ENCODE data around the gene CHCHD3.

DNA sequence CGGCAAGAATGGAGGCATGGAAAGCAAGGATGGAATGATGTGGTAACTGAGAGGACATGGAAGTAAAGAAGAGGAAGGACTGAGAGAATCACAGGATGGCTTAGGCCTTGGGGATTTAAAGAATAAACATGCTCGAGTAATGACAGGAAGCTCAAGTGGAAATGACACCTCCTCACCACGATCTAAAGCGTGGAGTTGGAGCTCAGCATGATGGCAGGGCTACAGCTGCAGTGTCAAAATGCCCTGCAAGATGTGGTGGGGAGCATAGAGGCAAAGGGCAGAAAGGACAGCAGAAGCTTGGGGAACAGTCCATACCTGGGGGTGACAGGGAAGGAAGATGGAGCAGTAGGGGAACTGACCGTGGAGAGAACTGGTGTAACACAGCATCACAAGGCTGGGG lies 276.1 kb downstream of the CHCHD3 start:
- TF ChIP-seq, protein P1, sequence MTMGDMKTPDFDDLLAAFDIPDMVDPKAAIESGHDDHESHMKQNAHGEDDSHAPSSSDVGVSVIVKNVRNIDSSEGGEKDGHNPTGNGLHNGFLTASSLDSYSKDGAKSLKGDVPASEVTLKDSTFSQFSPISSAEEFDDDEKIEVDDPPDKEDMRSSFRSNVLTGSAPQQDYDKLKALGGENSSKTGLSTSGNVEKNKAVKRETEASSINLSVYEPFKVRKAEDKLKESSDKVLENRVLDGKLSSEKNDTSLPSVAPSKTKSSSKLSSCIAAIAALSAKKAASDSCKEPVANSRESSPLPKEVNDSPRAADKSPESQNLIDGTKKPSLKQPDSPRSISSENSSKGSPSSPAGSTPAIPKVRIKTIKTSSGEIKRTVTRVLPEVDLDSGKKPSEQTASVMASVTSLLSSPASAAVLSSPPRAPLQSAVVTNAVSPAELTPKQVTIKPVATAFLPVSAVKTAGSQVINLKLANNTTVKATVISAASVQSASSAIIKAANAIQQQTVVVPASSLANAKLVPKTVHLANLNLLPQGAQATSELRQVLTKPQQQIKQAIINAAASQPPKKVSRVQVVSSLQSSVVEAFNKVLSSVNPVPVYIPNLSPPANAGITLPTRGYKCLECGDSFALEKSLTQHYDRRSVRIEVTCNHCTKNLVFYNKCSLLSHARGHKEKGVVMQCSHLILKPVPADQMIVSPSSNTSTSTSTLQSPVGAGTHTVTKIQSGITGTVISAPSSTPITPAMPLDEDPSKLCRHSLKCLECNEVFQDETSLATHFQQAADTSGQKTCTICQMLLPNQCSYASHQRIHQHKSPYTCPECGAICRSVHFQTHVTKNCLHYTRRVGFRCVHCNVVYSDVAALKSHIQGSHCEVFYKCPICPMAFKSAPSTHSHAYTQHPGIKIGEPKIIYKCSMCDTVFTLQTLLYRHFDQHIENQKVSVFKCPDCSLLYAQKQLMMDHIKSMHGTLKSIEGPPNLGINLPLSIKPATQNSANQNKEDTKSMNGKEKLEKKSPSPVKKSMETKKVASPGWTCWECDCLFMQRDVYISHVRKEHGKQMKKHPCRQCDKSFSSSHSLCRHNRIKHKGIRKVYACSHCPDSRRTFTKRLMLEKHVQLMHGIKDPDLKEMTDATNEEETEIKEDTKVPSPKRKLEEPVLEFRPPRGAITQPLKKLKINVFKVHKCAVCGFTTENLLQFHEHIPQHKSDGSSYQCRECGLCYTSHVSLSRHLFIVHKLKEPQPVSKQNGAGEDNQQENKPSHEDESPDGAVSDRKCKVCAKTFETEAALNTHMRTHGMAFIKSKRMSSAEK (CRISPR knock-in tag; IDR thresholded peaks at IDR 0.05; ENCODE audit: borderline replicate concordance): no peak
- TF ChIP-seq, protein P2, sequence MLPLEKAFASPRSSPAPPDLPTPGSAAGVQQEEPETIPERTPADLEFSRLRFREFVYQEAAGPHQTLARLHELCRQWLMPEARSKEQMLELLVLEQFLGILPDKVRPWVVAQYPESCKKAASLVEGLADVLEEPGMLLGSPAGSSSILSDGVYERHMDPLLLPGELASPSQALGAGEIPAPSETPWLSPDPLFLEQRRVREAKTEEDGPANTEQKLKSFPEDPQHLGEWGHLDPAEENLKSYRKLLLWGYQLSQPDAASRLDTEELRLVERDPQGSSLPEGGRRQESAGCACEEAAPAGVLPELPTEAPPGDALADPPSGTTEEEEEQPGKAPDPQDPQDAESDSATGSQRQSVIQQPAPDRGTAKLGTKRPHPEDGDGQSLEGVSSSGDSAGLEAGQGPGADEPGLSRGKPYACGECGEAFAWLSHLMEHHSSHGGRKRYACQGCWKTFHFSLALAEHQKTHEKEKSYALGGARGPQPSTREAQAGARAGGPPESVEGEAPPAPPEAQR (CRISPR knock-in tag; IDR thresholded peaks at IDR 0.05): no peak
- TF ChIP-seq, protein P3, sequence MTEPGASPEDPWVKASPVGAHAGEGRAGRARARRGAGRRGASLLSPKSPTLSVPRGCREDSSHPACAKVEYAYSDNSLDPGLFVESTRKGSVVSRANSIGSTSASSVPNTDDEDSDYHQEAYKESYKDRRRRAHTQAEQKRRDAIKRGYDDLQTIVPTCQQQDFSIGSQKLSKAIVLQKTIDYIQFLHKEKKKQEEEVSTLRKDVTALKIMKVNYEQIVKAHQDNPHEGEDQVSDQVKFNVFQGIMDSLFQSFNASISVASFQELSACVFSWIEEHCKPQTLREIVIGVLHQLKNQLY (CRISPR knock-in tag; IDR thresholded peaks at IDR 0.05): no peak
- TF ChIP-seq ESRRA (CRISPR knock-in tag; IDR thresholded peaks at IDR 0.05; ENCODE audit: borderline replicate concordance) (no peak), PRRX2 (CRISPR knock-in tag; IDR thresholded peaks at IDR 0.05) (no peak), GTF2I (CRISPR knock-in tag; conservative IDR thresholded peaks at IDR 0.05) (no peak), SMAD3 (CRISPR knock-in tag; IDR thresholded peaks at IDR 0.05; ENCODE audit: borderline replicate concordance) (no peak)
- TF ChIP-seq, protein P4, sequence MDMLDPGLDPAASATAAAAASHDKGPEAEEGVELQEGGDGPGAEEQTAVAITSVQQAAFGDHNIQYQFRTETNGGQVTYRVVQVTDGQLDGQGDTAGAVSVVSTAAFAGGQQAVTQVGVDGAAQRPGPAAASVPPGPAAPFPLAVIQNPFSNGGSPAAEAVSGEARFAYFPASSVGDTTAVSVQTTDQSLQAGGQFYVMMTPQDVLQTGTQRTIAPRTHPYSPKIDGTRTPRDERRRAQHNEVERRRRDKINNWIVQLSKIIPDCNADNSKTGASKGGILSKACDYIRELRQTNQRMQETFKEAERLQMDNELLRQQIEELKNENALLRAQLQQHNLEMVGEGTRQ (CRISPR knock-in tag; IDR thresholded peaks at IDR 0.05): no peak
- TF ChIP-seq, protein P5, sequence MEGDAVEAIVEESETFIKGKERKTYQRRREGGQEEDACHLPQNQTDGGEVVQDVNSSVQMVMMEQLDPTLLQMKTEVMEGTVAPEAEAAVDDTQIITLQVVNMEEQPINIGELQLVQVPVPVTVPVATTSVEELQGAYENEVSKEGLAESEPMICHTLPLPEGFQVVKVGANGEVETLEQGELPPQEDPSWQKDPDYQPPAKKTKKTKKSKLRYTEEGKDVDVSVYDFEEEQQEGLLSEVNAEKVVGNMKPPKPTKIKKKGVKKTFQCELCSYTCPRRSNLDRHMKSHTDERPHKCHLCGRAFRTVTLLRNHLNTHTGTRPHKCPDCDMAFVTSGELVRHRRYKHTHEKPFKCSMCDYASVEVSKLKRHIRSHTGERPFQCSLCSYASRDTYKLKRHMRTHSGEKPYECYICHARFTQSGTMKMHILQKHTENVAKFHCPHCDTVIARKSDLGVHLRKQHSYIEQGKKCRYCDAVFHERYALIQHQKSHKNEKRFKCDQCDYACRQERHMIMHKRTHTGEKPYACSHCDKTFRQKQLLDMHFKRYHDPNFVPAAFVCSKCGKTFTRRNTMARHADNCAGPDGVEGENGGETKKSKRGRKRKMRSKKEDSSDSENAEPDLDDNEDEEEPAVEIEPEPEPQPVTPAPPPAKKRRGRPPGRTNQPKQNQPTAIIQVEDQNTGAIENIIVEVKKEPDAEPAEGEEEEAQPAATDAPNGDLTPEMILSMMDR (IDR thresholded peaks at IDR 0.05): no peak

All from WTC11 (cell line).